Caco-2 (cell line): ENCODE results near the gene ABCC4. TPM values are rescaled to one million over a fixed set of nuclear protein-coding genes. Genes with fewer than 3 reads are reported as not detected.

Experiments used
- BruUV-seq: library from RNA; stranded (reverse); fragments of 400-500 nt; replicated peaks from 2 replicates; lab custom pipeline; 2021; lab: Mats Ljungman, UMichigan
- CTCF ChIA-PET: fragments of 300-600 bp; sonication (Branson Sonifier 250); formaldehyde crosslinking; loops from one replicate; lab custom pipeline; 2022; ENCODE audit warnings: antibody characterized with exemption; lab: Charles Lee
- POLR2A ChIA-PET: fragments of 300-600 bp; sonication (Branson Sonifier 250); formaldehyde crosslinking; loops from one replicate; lab custom pipeline; 2022; ENCODE audit warnings: antibody characterized with exemption; lab: Charles Lee
- DNase-seq, 2 experiments: peaks; one replicate each; pipeline versions ENCODE4 v3.0.0 to v3.0.0-alpha.2; 2020 to 2022
- H3K27me3 ChIP-seq: replicated peaks from 2 replicates; pipeline ENCODE4 v1.6.0; 2011; ENCODE audit warnings: low read length; ENCODE audit not compliant: control insufficient read depth, insufficient read depth
- H3K36me3 ChIP-seq: 2 replicates; pipeline ENCODE4 v1.5.1; 2011; ENCODE audit warnings: low read length; ENCODE audit not compliant: control insufficient read depth, insufficient read depth
- H3K4me1 ChIP-seq: fragments of 250-450 bp; sonication (Bioruptor Pico); 2 replicates; pipeline ENCODE4 v1.5.1; 2020; ENCODE audit warnings: mild to moderate bottlenecking
- H3K4me3 ChIP-seq: 2 replicates; pipeline ENCODE4 v1.5.1; 2011; ENCODE audit warnings: low read depth, mild to moderate bottlenecking, control low read depth, low read length
- H3K9me3 ChIP-seq: fragments of 250-450 bp; sonication (Bioruptor Pico); 2 replicates; pipeline ENCODE4 v1.5.1; 2020; ENCODE audit warnings: mild to moderate bottlenecking, moderate library complexity
- H3K27ac Mint-ChIP-seq: one replicate; pipeline ENCODE4 v1.8.0; 2022; ENCODE audit warnings: mixed read lengths; ENCODE audit not compliant: unreplicated experiment
- H3K27me3 Mint-ChIP-seq: one replicate; pipeline ENCODE4 v1.8.0; 2022; ENCODE audit warnings: mixed read lengths; ENCODE audit not compliant: insufficient read depth, unreplicated experiment
- H3K36me3 Mint-ChIP-seq: one replicate; pipeline ENCODE4 v1.8.0; 2022; ENCODE audit warnings: mild to moderate bottlenecking, mixed read lengths; ENCODE audit not compliant: insufficient read depth, unreplicated experiment
- H3K4me1 Mint-ChIP-seq: one replicate; pipeline ENCODE4 v1.8.0; 2022; ENCODE audit warnings: low read depth, mixed read lengths; ENCODE audit not compliant: unreplicated experiment
- H3K4me3 Mint-ChIP-seq: one replicate; pipeline ENCODE4 v1.8.0; 2022; ENCODE audit warnings: mild to moderate bottlenecking, moderate library complexity, mixed read lengths; ENCODE audit not compliant: unreplicated experiment
- H3K9me3 Mint-ChIP-seq: one replicate; pipeline ENCODE4 v1.8.0; 2022; ENCODE audit warnings: mixed read lengths; ENCODE audit not compliant: unreplicated experiment
- intact Hi-C: fragments of 100-400 bp; cut with micrococcal nuclease; formaldehyde crosslinking; loops from one replicate; pipeline ENCODE4 v1.10.0; 2022; ENCODE audit not compliant: unreplicated experiment
- total RNA-seq: library from RNA; stranded (reverse); gene quantifications from 2 replicates; pipeline ENCODE4 v1.2.3, GENCODE V29; 2022
- TF ChIP-seq, protein P1 (sequence below), 2 experiments: fragments of 200-600 bp in 1 of 2; IDR thresholded peaks; 1 replicate in 1 of 2; 2 replicates in 1 of 2; pipeline versions ENCODE4 v1.5.1 to v1.8.0; 2011 to 2022; ENCODE audit warnings: antibody characterized with exemption in 1 of 2, control low read depth in 1 of 2, inconsistent platforms in 1 of 2, low read depth in 1 of 2, low read length in 1 of 2, mild to moderate bottlenecking in 1 of 2, moderate library complexity in 1 of 2; ENCODE audit not compliant: insufficient read depth in 1 of 2, severe bottlenecking in 1 of 2, unreplicated experiment in 1 of 2

Gene ABCC4
- total RNA-seq, 1 experiment from 2014 or later = 51.9 TPM

DNA sequence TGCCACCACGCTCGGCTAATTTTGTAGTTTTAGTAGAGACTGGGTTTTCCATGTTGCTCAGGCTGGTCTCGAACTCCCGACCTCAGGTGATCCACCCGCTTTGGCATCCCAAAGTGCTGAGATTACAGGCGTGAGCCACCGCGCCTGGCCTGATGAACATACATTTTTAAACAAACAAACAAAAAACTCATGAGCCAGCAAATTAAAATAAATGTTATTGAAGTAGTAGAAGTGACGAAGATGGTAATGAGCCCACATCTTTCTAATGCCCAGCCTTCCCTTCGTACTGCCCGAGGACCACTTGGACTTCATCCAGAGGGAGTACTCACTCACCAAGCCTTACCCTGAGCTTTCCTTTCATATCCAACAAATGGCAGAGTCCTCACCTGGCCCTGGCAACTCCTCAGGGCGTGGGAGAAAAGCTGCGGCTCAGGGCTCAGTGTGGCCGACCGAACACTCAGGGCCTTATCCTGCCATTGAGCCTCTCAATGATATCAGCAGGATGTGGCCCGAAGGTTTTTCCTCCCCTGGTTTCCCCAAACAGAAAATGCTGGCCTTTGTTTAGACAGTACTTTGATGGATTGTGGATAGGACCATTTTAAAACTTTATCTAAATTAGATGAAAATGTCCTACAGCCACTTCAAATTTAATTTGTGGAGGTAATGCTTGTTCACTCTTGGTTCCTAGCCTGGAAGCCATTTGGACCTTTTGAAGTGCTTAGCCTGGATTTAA, 22.8 kb upstream of the ABCC4 start:
- H3K27ac Mint-ChIP-seq = no peak overlapping the region
- no TSS peak for BruUV-seq

DNA sequence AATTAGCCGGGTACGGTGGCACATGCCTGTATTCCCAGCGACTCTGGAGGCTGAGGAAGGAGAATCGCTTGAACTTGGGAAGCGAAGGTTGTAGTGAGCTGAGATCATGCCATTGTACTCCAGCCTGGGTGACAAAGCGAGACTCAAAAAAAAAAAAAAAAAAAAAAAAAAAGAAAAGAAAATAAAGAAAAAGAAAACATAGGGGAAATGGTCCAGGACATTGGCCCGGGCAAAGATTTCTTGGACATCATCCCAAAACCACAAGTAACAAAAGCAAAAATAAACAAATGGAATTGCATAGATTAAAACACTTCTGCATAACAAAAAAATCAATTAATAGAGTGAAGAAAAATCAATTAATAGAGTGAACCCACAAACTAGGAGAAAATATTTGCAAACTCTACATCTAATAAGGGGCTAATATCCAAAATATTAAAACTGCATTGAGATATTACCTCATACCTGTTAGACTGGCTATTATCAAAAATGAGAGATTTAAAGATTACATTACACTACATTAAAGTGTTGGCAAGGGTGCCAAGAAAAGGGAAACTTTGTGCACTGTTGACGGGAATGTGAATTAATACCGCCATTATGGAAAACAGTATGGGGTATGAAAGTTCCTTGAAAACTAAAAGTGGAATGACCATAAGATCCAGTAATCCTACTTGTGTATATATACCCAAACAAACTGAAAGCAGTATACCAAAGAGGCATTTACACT, 18.5 kb upstream of the ABCC4 start:
- Mint-ChIP-seq H3K4me1 (peaks cover 15% of the 10 kb centered on the region), H3K4me3 (no peak overlapping the region), H3K36me3 (no peaks in the 10 kb centered on the region), H3K27ac (no peak overlapping the region), H3K27me3 (no peaks in the 10 kb centered on the region), H3K9me3 (no peaks in the 10 kb centered on the region)
- Histone ChIP-seq H3K36me3 (no peaks in the 10 kb centered on the region), H3K4me1 (peaks cover 5% of the 10 kb centered on the region), H3K4me3 (no peak overlapping the region), H3K27me3 (no peaks in the 10 kb centered on the region), H3K9me3 (no peaks in the 10 kb centered on the region)
- POLR2A ChIA-PET = no interaction called here
- TF ChIP-seq, protein P1, sequence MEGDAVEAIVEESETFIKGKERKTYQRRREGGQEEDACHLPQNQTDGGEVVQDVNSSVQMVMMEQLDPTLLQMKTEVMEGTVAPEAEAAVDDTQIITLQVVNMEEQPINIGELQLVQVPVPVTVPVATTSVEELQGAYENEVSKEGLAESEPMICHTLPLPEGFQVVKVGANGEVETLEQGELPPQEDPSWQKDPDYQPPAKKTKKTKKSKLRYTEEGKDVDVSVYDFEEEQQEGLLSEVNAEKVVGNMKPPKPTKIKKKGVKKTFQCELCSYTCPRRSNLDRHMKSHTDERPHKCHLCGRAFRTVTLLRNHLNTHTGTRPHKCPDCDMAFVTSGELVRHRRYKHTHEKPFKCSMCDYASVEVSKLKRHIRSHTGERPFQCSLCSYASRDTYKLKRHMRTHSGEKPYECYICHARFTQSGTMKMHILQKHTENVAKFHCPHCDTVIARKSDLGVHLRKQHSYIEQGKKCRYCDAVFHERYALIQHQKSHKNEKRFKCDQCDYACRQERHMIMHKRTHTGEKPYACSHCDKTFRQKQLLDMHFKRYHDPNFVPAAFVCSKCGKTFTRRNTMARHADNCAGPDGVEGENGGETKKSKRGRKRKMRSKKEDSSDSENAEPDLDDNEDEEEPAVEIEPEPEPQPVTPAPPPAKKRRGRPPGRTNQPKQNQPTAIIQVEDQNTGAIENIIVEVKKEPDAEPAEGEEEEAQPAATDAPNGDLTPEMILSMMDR (IDR thresholded peaks at IDR 0.05; ENCODE audit: insufficient read depth in 1 of 2, low read depth in 1 of 2, low read length in 1 of 2, severe bottlenecking in 1 of 2, unreplicated experiment in 1 of 2) = no peak
- BruUV-seq = no TSS peak
- intact Hi-C loops = no loop called here
- no peak for DNase-seq
- CTCF ChIA-PET = no interaction called here

More for the DNA sequence above, 22.8 kb upstream of the ABCC4 start:
- no peak for DNase-seq
- Histone ChIP-seq H3K9me3 (no peaks in the 10 kb centered on the region), H3K4me1 (no peaks in the 10 kb centered on the region), H3K36me3 (no peaks in the 10 kb centered on the region), H3K4me3 (no peak overlapping the region), H3K27me3 (no peaks in the 10 kb centered on the region)
- intact Hi-C loops = no loop called here
- Mint-ChIP-seq H3K36me3 (no peaks in the 10 kb centered on the region), H3K9me3 (no peaks in the 10 kb centered on the region), H3K27me3 (no peaks in the 10 kb centered on the region), H3K4me3 (no peak overlapping the region), H3K4me1 (no peaks in the 10 kb centered on the region)
- POLR2A ChIA-PET = no interaction called here
- TF ChIP-seq, protein P1 (IDR thresholded peaks at IDR 0.05; ENCODE audit: insufficient read depth in 1 of 2, low read depth in 1 of 2, low read length in 1 of 2, severe bottlenecking in 1 of 2, unreplicated experiment in 1 of 2) = no peak
- CTCF ChIA-PET = no interaction called here

GRCh38 chr13:95317039-95317989, 16.1 kb upstream of the ABCC4 start:
- TF ChIP-seq, protein P1 (IDR thresholded peaks at IDR 0.05; ENCODE audit: insufficient read depth in 1 of 2, low read depth in 1 of 2, low read length in 1 of 2, severe bottlenecking in 1 of 2, unreplicated experiment in 1 of 2) = no peak
- peaks cover 11% of the 10 kb centered on the region for H3K4me1 ChIP-seq
- no peaks in the 10 kb centered on the region for H3K36me3 ChIP-seq
- peaks cover 24% of the 10 kb centered on the region for H3K4me1 Mint-ChIP-seq
- H3K27ac Mint-ChIP-seq = no peak overlapping the region
- BruUV-seq = no TSS peak
- ChIA-PET POLR2A (no interaction called here), CTCF (no interaction called here)
- no peaks in the 10 kb centered on the region for H3K36me3 Mint-ChIP-seq
- intact Hi-C loops = no loop called here
- no peaks in the 10 kb centered on the region for H3K9me3 ChIP-seq
- H3K9me3 Mint-ChIP-seq = no peaks in the 10 kb centered on the region
- H3K4me3 Mint-ChIP-seq = no peak overlapping the region
- H3K27me3 ChIP-seq = no peaks in the 10 kb centered on the region
- no peaks in the 10 kb centered on the region for H3K27me3 Mint-ChIP-seq
- no peak for DNase-seq
- H3K4me3 ChIP-seq = no peak overlapping the region
